GM23338 (cell line): ENCODE results near the gene NUP98. TPM values are rescaled to one million over a fixed set of nuclear protein-coding genes. Genes with fewer than 3 reads are reported as not detected.

Source experiments
- ATAC-seq: fragments of 200-7000 bp; cut with Tn5 transposase; 3 replicates; pipeline ENCODE4 v1.9.1; 2020
- DNase-seq: peaks from one replicate; pipeline ENCODE4 v3.0.0-alpha.2; 2015; ENCODE audit warnings: low spot score
- H2AFZ ChIP-seq: fragments of 200-600 bp; sonication (generic); 2 replicates; pipeline ENCODE4 v1.8.0; 2016; ENCODE audit warnings: antibody characterized with exemption, mild to moderate bottlenecking, moderate library complexity
- H3F3A ChIP-seq: fragments of 200-600 bp; sonication (generic); replicated peaks from 2 replicates; pipeline ENCODE4 v1.8.0; 2017; ENCODE audit warnings: antibody characterized with exemption, mixed run types, low read depth
- H3K27ac ChIP-seq: fragments of 200-600 bp; sonication (generic); 2 replicates; pipeline ENCODE4 v1.6.1; 2016; ENCODE audit warnings: low read depth
- H3K27me3 ChIP-seq: fragments of 200-600 bp; sonication (generic); 2 replicates; pipeline ENCODE4 v1.8.0; 2016; ENCODE audit warnings: mild to moderate bottlenecking, mixed run types, moderate library complexity; ENCODE audit not compliant: insufficient read depth
- H3K36me3 ChIP-seq: fragments of 200-600 bp; sonication (generic); 2 replicates; pipeline ENCODE4 v1.8.0; 2016; ENCODE audit warnings: mild to moderate bottlenecking; ENCODE audit not compliant: insufficient read depth
- H3K4me1 ChIP-seq: fragments of 200-600 bp; sonication (generic); 2 replicates; pipeline ENCODE4 v1.8.0; 2016; ENCODE audit warnings: mild to moderate bottlenecking, moderate library complexity; ENCODE audit not compliant: insufficient read depth
- H3K4me2 ChIP-seq: fragments of 200-600 bp; sonication (generic); 2 replicates; pipeline ENCODE4 v1.7.1; 2017; ENCODE audit warnings: mixed run types
- H3K4me3 ChIP-seq: fragments of 200-600 bp; sonication (generic); 2 replicates; pipeline ENCODE4 v1.6.1; 2016; ENCODE audit warnings: mixed run types
- H3K79me2 ChIP-seq: fragments of 200-600 bp; sonication (generic); replicated peaks from 2 replicates; pipeline ENCODE4 v1.8.0; 2017; ENCODE audit warnings: mild to moderate bottlenecking; ENCODE audit not compliant: insufficient read depth
- H3K9me2 ChIP-seq: fragments of 200-600 bp; sonication (generic); 2 replicates; pipeline ENCODE4 v1.8.0; 2017; ENCODE audit not compliant: insufficient read depth
- H4K20me1 ChIP-seq: fragments of 200-600 bp; sonication (generic); replicated peaks from 2 replicates; pipeline ENCODE4 v1.8.0; 2017; ENCODE audit warnings: mild to moderate bottlenecking; ENCODE audit not compliant: insufficient read depth
- H3K27ac Mint-ChIP-seq: 2 replicates; pipeline ENCODE4 v1.8.0; 2020; ENCODE audit warnings: inconsistent platforms, mild to moderate bottlenecking, moderate library complexity, mixed read lengths
- H3K27me3 Mint-ChIP-seq: 3 replicates; pipeline ENCODE4 v1.8.0; 2022; ENCODE audit warnings: low read depth, mild to moderate bottlenecking, moderate library complexity, mixed read lengths, inconsistent platforms; ENCODE audit not compliant: insufficient read depth, poor library complexity
- H3K36me3 Mint-ChIP-seq: 3 replicates; pipeline ENCODE4 v1.8.0; 2021; ENCODE audit warnings: low read depth, mild to moderate bottlenecking, inconsistent platforms, moderate library complexity, mixed read lengths
- H3K4me1 Mint-ChIP-seq: 3 replicates; pipeline ENCODE4 v1.8.0; 2020; ENCODE audit warnings: mild to moderate bottlenecking, inconsistent platforms, mixed read lengths
- H3K4me3 Mint-ChIP-seq: 3 replicates; pipeline ENCODE4 v1.8.0; 2021; ENCODE audit warnings: moderate library complexity, mild to moderate bottlenecking, inconsistent platforms, mixed read lengths
- H3K9me3 Mint-ChIP-seq: 3 replicates; pipeline ENCODE4 v1.8.0; 2020; ENCODE audit warnings: moderate library complexity, mild to moderate bottlenecking, inconsistent platforms, mixed read lengths
- CREB1 ChIP-seq: fragments of 250-450 bp; sonication (Bioruptor Pico); IDR thresholded peaks from 2 replicates; pipeline ENCODE4 v1.5.0; 2020; ENCODE audit warnings: low read depth, mild to moderate bottlenecking, moderate library complexity
- CTCF ChIP-seq, 2 experiments: fragments of 200-600 bp in 1 of 2; sonication (generic) in 1 of 2; conservative IDR thresholded peaks; 2 replicates each; pipeline versions ENCODE4 v1.5.1 to v1.6.1; 2016 to 2017; ENCODE audit warnings: antibody characterized with exemption in 2 of 2, low read depth in 2 of 2, mild to moderate bottlenecking in 2 of 2, moderate library complexity in 1 of 2
- ETS1 ChIP-seq: IDR thresholded peaks from 2 replicates; pipeline ENCODE4 v1.6.1; 2016; ENCODE audit warnings: antibody characterized with exemption
- EZH2 ChIP-seq: fragments of 200-600 bp; sonication (generic); IDR thresholded peaks from one replicate; pipeline ENCODE4 v1.8.0; 2017; ENCODE audit warnings: antibody characterized with exemption, mild to moderate bottlenecking, low read depth; ENCODE audit not compliant: unreplicated experiment
- EZH2phosphoT487 ChIP-seq: fragments of 200-600 bp; sonication (generic); IDR thresholded peaks from one replicate; pipeline ENCODE4 v1.8.1; 2018; ENCODE audit warnings: antibody characterized with exemption; ENCODE audit not compliant: unreplicated experiment
- JUNB ChIP-seq: IDR thresholded peaks from one replicate; pipeline ENCODE4 v1.6.1; 2016; ENCODE audit warnings: antibody characterized with exemption; ENCODE audit not compliant: unreplicated experiment
- NANOG ChIP-seq: IDR thresholded peaks from 2 replicates; pipeline ENCODE4 v1.6.1; 2016; ENCODE audit warnings: antibody characterized with exemption, borderline replicate concordance
- POLR2AphosphoS5 ChIP-seq: IDR thresholded peaks from 2 replicates; pipeline ENCODE4 v1.6.1; 2016; ENCODE audit warnings: antibody characterized with exemption, low read depth
- REST ChIP-seq: IDR thresholded peaks from one replicate; pipeline ENCODE4 v1.6.1; 2018; ENCODE audit warnings: antibody characterized with exemption; ENCODE audit not compliant: unreplicated experiment
- STAT1 ChIP-seq: IDR thresholded peaks from one replicate; pipeline ENCODE4 v1.6.1; 2016; ENCODE audit warnings: antibody characterized with exemption; ENCODE audit not compliant: unreplicated experiment
- ZNF114 ChIP-seq: fragments of 250-450 bp; sonication (Bioruptor Pico); IDR thresholded peaks from 2 replicates; pipeline ENCODE4 v1.5.0; 2020; ENCODE audit warnings: mild to moderate bottlenecking, moderate library complexity
- ZNF331 ChIP-seq: fragments of 250-450 bp; sonication (Bioruptor Pico); IDR thresholded peaks from 2 replicates; pipeline ENCODE4 v1.5.0; 2020; ENCODE audit warnings: low read depth, mild to moderate bottlenecking, moderate library complexity
- ZNF462 ChIP-seq: fragments of 250-450 bp; sonication (Bioruptor Pico); IDR thresholded peaks from 2 replicates; pipeline ENCODE4 v1.5.0; 2020; ENCODE audit warnings: mild to moderate bottlenecking, moderate library complexity
- long read RNA-seq: library from polyadenylated mRNA; unstranded; transcript quantifications from one replicate; pipeline ENCODE4 v2.0.0, GENCODE V29; 2020; ENCODE audit not compliant: unreplicated experiment
- polyA plus RNA-seq: library from polyadenylated mRNA; unstranded; fragments of >200 nt; fragmentation: Nextera tagmentation; extraction: Ambion mirVana; gene quantifications from 2 replicates; pipeline ENCODE4 v1.2.1, GENCODE V29; 2016
- total RNA-seq: library from RNA; depleted of rRNA; stranded (reverse); fragments of >200 nt; shearing (Covaris generic); gene quantifications from 2 replicates; pipeline ENCODE4 v1.2.3, GENCODE V29; 2014; rRNA removed

NUP98 gene
- total RNA-seq (170 and 174 TPM in 2 replicates), polyA plus RNA-seq (20.7 and 23.9 TPM in 2 replicates)
- long read RNA-seq, partial matches to known transcripts: 3 of 6 reads
- long read RNA-seq, other reads (novel, unspliced or antisense): 3 of 6 reads

- H3K9me2 ChIP-seq: no peaks in the 10 kb centered on the region
- Mint-ChIP-seq H3K4me1 (peaks cover 16% of the 10 kb centered on the region; the same call in 2 of the 3 replicates), H3K27ac (peak within 1 kb of the TSS; percentile 97), H3K4me3 (peak within 1 kb of the TSS; percentile 98), H3K36me3 (peaks cover 27% of the 10 kb centered on the region), H3K27me3 (peaks cover 7% of the 10 kb centered on the region), H3K9me3 (no peaks in the 10 kb centered on the region; the same call in 2 of the 3 replicates)
- peak; percentile 94 for ATAC-seq
- H4K20me1 ChIP-seq: peaks cover 36% of the 10 kb centered on the region
- H3K4me3 ChIP-seq: peak within 1 kb of the TSS; percentile 89
- peak; percentile 99 for DNase-seq
- H3K27ac ChIP-seq: peak within 1 kb of the TSS; percentile 95
- H2AFZ ChIP-seq: peak within 1 kb of the TSS; percentile 80; the same call in 1 of the 2 replicates
- TF ChIP-seq POLR2AphosphoS5 (peak; percentile 98), ETS1 (peak; percentile 47; the same call in 1 of the 2 replicates), CTCF (conservative IDR thresholded peaks at IDR 0.05; ENCODE audit: low read depth in 2 of 2) (no peak), ZNF114 (CRISPR knock-in tag) (no peak), NANOG (no peak), ZNF462 (CRISPR knock-in tag) (no peak), ZNF331 (CRISPR knock-in tag) (no peak), EZH2 (no peak), CREB1 (CRISPR knock-in tag) (peak; percentile 99), STAT1 (no peak), REST (no peak), EZH2phosphoT487 (no peak), JUNB (no peak)
- H3K27me3 ChIP-seq: no peaks in the 10 kb centered on the region
- peak within 1 kb of the TSS; percentile 94 for H3K4me2 ChIP-seq
- H3K4me1 ChIP-seq: peaks cover 12% of the 10 kb centered on the region; the same call in 1 of the 2 replicates
- H3F3A ChIP-seq: peaks cover 8% of the 10 kb centered on the region; the same call in 1 of the 2 replicates
- H3K36me3 ChIP-seq: peaks cover 18% of the 10 kb centered on the region
- H3K79me2 ChIP-seq: peaks cover 47% of the 10 kb centered on the region
Observed at GRCh38 chr11:3797329-3798090, at the start of gene NUP98. Gene NUP98 (minus strand): TSS chr11:3797554. CDS start chr11:3782117, 15,437 bp downstream.
